Muscle of arm (tissue), 14 donors: ENCODE measurements around the gene SLC43A1. TPM values are rescaled to one million over a fixed set of nuclear protein-coding genes. Genes with fewer than 3 reads are reported as not detected.
A peak's percentile ranks its signal among the peaks of the same experiment; 100 is the strongest.
"Not testable (repeated sequence)": the region's sequence is repeated elsewhere in the genome, so short reads cannot be mapped to it uniquely, and the experiment has no call there.

ENCODE experiments used
- DNase-seq: peaks from one replicate; pipeline ENCODE4 v3.0.0-alpha.2; 2013
- long read RNA-seq, 11 donors: transcript quantifications; one replicate each; lab custom pipeline, GENCODE V29; 2026
- polyA plus RNA-seq, 12 donors: library from polyadenylated mRNA; unstranded; fragments of 120-200 nt; gene quantifications; one replicate each; pipeline ENCODE4 v1.2.1, GENCODE V29; 2013; ENCODE audit not compliant: insufficient read length in 12 of 12

The SLC43A1 gene
- polyA plus RNA-seq, result 10 to 100 TPM in 6 of 12 donors, 1 to 10 TPM in 5, not detected in 1; 6.7 to 27.7 (median 11.8) TPM
- long read RNA-seq, donor 1, result 0 reads
- long read RNA-seq, donor 2, partial matches to known transcripts, result 0 of 1 reads
- long read RNA-seq, donor 2, other reads (novel, unspliced or antisense), result 0 of 1 reads
- long read RNA-seq, donor 3, partial matches to known transcripts, result 0 of 1 reads
- long read RNA-seq, donor 3, other reads (novel, unspliced or antisense), result 0 of 1 reads
- long read RNA-seq, donor 4, result 0 reads
- long read RNA-seq, donor 5, result 0 reads
- long read RNA-seq, donor 6, partial matches to known transcripts, result 0 of 1 reads
- long read RNA-seq, donor 6, other reads (novel, unspliced or antisense), result 0 of 1 reads
- long read RNA-seq, donor 7, result 0 reads
- long read RNA-seq, donor 8, result 0 reads
- long read RNA-seq, donor 9, partial matches to known transcripts, result 58 of 73 reads
- long read RNA-seq, donor 9, other reads (novel, unspliced or antisense), result 15 of 73 reads
- long read RNA-seq, donor 10, partial matches to known transcripts, result 0 of 2 reads
- long read RNA-seq, donor 10, other reads (novel, unspliced or antisense), result 0 of 2 reads
- long read RNA-seq, donor 11, result 0 reads

DNA sequence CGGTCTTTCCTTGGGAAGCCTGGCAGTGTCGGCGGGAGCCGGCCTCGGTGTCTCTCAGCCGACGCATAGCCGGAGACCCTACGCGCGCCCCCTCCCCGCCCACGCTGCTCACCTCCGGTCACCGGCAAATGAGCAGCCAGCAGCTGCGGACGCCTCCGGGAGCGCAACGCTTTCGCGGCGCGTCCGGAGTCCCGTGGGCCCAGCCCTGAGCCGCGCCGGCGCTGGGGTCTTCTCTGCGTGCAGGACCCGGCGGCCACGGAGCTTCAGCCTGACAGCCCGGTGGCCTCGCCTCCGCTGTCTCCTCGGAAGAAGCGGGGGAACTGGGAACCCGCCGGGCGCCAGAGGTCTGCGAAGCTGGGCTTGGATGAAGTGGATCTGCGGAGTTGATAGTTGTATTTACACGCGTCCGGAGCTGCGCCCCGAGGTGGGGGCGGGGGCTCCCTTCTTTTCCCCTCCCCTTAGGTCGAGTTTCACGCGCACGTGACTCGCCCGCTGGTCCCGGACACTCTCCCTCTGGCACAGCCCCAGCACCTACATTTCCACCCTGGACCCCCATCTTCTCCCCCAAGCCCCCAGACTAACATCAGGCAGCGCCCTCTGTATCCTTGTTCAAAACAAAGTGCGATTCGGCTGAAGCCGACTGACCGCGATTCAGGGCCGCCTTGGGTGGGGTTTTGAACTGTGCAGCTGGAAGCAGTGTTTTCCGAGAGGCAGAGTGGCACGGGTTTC lies at the start of gene SLC43A1:
TSS of gene SLC43A1 (minus strand) at position 371 of the 729 bp plus-strand sequence. CDS start 1,591 bp downstream, outside the sequence.
- peak; percentile 59 for DNase-seq

GRCh38 chr11:57562596-57562995 lies 47.1 kb upstream of the SLC43A1 start:
- DNase-seq, result no peak

DNA sequence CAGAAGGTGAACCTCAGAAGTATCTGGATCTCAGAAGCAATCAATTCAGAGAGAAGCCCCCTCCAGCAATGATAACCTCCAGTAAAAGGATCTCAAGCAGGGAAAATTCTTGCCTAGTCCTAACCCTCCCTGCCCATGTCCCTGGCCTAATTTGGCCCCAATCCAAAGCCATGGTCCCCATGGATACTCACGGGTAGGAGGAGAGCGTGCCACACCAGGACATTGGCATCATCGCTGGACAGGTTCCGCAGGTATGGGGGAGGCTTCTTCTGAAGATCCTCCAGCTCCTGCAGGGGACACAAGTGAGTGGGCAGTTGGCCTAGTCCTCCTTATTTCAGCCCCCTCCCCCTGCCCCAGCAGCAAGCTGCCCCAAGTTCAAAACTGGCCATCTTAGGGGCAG lies 44.6 kb upstream of the SLC43A1 start:
- no peak for DNase-seq

- DNase-seq, result no peak
Measured at GRCh38 chr11:57556041-57556440, 40.5 kb upstream of the SLC43A1 start.

DNA sequence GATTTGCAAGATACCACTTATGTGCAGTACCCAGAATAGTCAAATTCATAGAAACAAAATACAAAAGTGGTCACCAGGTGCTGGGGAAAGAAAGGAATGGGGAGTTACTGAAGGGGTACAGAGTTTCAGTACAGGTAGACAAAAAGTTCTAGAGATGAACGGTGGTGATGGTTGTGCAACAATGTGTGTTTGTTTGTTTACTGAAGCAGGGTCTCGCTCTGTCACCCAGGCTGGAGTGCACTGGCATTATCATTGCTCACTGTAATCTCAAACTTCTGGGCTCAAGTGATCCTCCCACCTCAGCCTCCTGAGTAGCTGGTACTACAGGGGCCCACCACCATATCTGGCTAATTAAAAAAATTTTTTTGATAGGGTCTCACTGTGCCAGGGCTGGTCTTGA lies 39.9 kb upstream of the SLC43A1 start:
- DNase-seq, result no peak

- DNase-seq, result no peak
Measured at GRCh38 chr11:57552479-57552878, 37.0 kb upstream of the SLC43A1 start.

- no peak for DNase-seq
Measured at GRCh38 chr11:57551941-57552340, 36.4 kb upstream of the SLC43A1 start.

DNA sequence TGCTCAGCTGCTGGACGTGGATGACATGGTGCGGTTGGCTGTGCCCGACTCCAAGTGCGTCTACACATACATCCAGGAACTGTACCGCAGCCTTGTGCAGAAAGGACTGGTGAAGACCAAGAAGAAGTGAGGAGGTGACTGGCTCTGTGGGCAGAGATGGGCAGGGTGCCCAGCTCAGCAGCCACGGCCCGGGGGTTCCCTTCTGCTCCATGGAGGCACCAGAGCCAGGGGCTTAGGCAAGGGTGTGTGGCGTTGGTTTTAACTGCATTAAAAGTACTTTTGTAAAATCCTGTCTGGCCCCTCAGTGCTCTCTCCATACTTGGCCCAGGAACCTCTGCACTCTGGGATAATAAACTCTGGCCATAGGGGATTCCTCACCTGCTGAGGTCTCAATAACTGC lies 34.5 kb upstream of the SLC43A1 start:
- DNase-seq, result no peak

DNA sequence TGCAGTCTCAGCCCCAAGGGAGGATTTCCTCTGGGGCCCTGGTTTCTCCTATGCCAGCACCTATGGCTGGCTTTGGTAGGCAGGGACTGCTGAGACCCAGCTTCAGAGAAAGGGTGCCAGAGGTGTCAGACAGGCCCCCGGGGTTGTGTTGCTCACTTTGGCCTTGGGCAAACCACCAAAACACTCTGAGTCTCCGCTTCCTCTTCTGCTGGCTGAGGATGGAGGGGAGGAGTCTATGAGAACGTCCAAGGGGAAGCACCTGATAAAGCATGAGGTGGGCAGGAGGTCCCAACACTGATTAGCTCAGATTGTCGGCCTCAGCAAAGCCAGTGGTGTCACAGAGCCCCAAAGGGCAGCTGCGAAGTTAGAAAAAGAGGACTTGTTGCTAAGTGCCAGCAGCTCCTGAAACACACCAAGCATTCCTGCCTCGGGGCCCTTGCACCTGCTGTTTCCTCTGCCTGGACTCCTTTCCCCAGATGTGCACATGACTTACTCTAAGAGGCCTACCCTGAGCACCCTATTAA lies 32.4 kb upstream of the SLC43A1 start:
- DNase-seq, result no peak

- DNase-seq, result no peak
Measured at GRCh38 chr11:57546869-57547475, 31.5 kb upstream of the SLC43A1 start.

DNA sequence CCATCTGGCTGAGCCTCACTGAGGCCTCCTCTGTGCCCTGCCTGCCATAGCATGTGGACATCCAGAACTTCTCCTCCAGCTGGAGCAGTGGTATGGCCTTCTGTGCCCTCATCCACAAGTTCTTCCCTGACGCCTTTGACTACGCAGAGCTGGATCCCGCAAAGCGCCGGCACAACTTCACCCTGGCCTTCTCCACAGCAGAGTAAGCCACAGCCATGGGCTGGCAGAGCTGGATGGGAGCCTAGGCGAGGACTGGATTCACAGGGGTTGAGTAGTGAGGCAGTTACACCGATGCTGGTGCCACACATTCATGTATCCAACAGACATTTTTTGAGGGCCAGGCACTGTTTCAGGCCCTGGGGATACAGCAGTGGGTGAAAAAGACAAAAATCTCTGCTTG lies 30.9 kb upstream of the SLC43A1 start:
- DNase-seq, result no peak

GRCh38 chr11:57545883-57546282 lies 30.4 kb upstream of the SLC43A1 start:
- DNase-seq, result no peak

DNA sequence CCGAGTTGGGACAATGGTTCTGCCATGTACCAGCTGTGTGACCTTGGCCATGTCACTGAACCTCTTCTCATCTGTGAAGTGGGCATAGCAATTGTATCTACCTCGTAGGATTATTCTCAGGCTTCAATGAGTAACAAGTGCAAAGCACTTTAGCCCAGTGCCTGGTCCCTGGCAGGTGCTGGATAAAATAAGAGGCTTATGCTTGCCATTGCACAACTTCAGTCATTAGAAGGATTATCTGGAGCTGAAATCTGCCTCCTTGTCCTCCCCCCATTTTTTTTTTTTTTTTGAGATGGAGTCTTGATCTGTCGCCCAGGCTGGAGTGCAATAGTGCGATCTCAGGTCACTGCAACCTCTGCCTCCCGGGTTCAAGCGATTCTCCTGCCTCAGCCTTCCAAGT lies 29.1 kb upstream of the SLC43A1 start:
- DNase-seq, result no peak

DNA sequence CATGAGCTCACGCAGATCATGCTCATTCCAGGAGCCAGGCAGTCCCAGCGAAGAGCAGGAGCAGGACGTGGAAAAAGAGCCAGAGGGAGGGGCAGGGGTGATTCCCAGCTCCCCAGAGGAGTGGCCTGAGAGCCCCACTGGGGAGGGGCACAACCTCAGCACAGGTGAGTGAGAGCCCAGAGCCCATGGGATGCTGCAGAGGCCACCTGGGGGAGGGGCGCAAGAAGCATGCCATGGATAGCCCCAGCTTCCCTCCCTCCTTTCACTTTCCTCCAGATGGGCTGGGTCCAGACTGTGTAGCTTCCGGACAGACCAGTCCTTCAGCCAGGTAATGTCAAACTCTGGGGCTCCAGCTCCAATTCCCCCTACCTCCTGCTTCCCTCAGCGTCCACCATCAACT lies 28.1 kb upstream of the SLC43A1 start:
- DNase-seq, result no peak

GRCh38 chr11:57542582-57542981 lies 27.1 kb upstream of the SLC43A1 start:
- DNase-seq, result no peak

DNA sequence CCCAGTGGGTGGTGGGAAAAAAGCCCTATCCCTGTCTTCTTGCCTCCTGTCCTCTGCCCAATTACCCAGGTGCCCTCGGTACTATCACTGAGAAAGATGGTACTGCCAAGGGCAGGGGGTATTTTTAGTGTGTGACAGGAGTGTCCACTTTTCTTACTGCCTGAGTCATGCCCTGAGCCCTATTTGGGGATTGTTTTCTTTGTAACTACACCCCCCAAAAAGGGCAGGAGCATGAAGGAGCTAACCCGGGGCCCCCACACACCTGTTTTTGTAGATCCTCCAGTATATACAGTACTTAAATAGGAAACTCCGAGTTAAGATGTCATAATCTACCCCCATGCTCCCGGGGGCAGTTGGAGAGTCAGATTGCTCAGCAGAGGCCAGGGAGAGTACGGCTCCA lies 25.7 kb upstream of the SLC43A1 start:
- DNase-seq, result no peak

- no peak for DNase-seq
Measured at GRCh38 chr11:57539342-57539741, 23.8 kb upstream of the SLC43A1 start.

- no peak for DNase-seq
Measured at GRCh38 chr11:57536947-57537619, 21.6 kb upstream of the SLC43A1 start, which contains the start of gene SMTNL1. SMTNL1 (plus strand) TSS chr11:57537595; CDS start chr11:57542643, 5,048 bp downstream.

GRCh38 chr11:57534449-57534848 lies 18.9 kb upstream of the SLC43A1 start:
- DNase-seq, result not testable (repeated sequence)

DNA sequence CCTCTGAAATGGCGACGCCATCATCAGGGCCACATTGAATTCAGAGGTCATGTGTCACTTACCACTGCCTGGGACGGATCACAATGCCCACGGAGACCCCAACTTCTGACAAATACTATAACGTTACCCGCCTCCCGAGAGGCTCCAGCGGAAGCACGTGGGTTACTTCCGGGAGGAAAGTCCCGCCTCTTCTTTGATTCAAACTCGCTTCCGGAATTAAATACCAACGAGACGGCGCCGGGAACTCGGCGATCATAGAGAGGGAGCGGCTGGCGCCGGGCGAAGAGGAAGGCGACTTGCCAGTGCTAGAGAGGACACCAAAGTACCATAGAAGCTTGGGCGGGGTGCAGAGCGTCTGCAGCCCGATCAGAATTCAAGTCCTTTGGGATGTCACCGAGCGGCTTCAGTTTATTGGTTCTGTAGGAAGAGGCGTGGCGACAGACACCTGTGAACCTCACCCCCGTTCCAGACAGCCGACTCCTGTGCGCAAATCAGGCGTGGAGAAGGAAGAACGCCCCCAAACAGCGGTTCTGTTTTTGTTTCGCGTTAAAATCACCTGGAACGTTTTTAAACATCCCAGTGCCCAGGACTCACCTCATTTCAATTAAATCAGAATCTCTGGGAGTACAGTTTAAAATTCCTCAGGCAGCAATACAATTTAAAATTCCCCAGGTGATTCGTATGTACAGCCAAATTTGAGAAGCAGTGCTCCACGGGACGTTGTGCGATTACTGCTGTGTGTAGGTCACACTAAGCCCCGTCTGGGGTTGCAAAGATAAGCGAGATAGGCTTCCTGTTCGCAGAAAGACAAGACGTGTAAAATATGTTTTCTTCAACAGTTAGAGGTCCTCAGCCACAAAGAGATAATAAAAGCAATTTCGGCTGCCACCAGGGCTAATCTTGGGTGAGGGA lies 15.3 kb upstream of the SLC43A1 start, which contains the start of gene TIMM10:
TSS of gene TIMM10 (minus strand) at position 159 of the 912 bp plus-strand sequence. CDS start 565 bp downstream, outside the sequence.
- peak; percentile 93 for DNase-seq
